ENCODE measurements around the gene HDAC4. TPM values are rescaled to one million over a fixed set of nuclear protein-coding genes. Genes with fewer than 3 reads are reported as not detected.

HDAC4 gene
- polyA plus RNA-seq, 1 donor (not counting 4 experiments of a cell fraction or from before 2014, with no cell fraction given) = 2.9 TPM

DNA sequence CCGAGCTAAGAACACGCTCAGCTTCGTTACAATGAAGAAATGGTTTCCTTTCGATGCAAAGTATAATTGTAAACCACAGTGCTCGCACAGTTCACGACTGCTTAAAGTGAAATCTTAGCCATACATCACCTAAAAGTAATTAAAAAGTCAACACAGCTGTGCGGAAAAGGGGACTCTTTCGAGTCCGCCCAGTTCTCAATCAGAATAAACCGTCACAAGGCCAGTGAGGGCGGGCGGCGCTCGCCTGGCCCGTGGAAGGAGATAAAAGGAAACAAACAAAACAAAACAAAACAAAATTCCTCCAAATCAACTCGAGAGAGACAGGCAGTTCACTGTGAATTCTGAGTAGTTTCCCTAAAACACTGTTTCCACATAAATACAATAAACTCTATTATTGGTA lies 352.1 kb downstream of the HDAC4 start:
- H3K4me3 ChIP-seq (ENCODE audit: control insufficient read depth in 2 of 3, extremely low read depth in 1 of 3, insufficient read depth in 2 of 3, low read depth in 1 of 3, low read length in 3 of 3) = no peak overlapping the region
- no peaks in the 10 kb centered on the region for H3K4me1 ChIP-seq (ENCODE audit: control insufficient read depth, extremely low read depth, insufficient read depth, low read length)
- FAIRE-seq = no peak
- dilution Hi-C loops (cut with MboI; ENCODE audit: extremely low pct_ligation_motif_present, low sequenced_read_pairs) = no loop called here
- no peak for TF ChIP-seq EZH2 (IDR thresholded peaks at IDR 0.05; ENCODE audit: low read length)
- TF ChIP-seq, protein P1, sequence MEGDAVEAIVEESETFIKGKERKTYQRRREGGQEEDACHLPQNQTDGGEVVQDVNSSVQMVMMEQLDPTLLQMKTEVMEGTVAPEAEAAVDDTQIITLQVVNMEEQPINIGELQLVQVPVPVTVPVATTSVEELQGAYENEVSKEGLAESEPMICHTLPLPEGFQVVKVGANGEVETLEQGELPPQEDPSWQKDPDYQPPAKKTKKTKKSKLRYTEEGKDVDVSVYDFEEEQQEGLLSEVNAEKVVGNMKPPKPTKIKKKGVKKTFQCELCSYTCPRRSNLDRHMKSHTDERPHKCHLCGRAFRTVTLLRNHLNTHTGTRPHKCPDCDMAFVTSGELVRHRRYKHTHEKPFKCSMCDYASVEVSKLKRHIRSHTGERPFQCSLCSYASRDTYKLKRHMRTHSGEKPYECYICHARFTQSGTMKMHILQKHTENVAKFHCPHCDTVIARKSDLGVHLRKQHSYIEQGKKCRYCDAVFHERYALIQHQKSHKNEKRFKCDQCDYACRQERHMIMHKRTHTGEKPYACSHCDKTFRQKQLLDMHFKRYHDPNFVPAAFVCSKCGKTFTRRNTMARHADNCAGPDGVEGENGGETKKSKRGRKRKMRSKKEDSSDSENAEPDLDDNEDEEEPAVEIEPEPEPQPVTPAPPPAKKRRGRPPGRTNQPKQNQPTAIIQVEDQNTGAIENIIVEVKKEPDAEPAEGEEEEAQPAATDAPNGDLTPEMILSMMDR (optimal IDR thresholded peaks at IDR 0.05 in 1 of 3, IDR thresholded peaks at IDR 0.05 in 1 of 3, conservative IDR thresholded peaks at IDR 0.05 in 1 of 3; ENCODE audit: extremely low read depth in 1 of 3, insufficient read depth in 2 of 3, low read length in 3 of 3) = no peak
- H3K79me2 ChIP-seq (ENCODE audit: control insufficient read depth, insufficient read depth, low read length) = no peaks in the 10 kb centered on the region
- no peak overlapping the region for H2AFZ ChIP-seq (ENCODE audit: control insufficient read depth, low read length)
- H3K9me1 ChIP-seq (ENCODE audit: control insufficient read depth, extremely low read depth, insufficient read depth, low read length) = no peaks in the 10 kb centered on the region
- H4K20me1 ChIP-seq (ENCODE audit: control insufficient read depth, extremely low read depth, insufficient read depth, low read length) = no peaks in the 10 kb centered on the region
- H3K4me2 ChIP-seq (ENCODE audit: control insufficient read depth, extremely low read depth, insufficient read depth, low read depth, low read length) = no peak overlapping the region
- H3K9ac ChIP-seq (ENCODE audit: control insufficient read depth, extremely low read depth, insufficient read depth, low read length) = no peak overlapping the region
- no peaks in the 10 kb centered on the region for H3K27me3 ChIP-seq (ENCODE audit: control insufficient read depth, extremely low read depth, insufficient read depth, low read length)
- no peaks in the 10 kb centered on the region for H3K36me3 ChIP-seq (ENCODE audit: control insufficient read depth in 2 of 2, extremely low read depth in 1 of 2, insufficient read depth in 2 of 2, low read length in 2 of 2)
- H3K9me3 ChIP-seq (ENCODE audit: control insufficient read depth, low read depth, low read length) = no peaks in the 10 kb centered on the region
- no peak overlapping the region for H3K27ac ChIP-seq (ENCODE audit: control insufficient read depth, insufficient read depth, low read length)
- DNase-seq (ENCODE audit: low read depth, low spot score) = no peak

- H3K27ac ChIP-seq (ENCODE audit: control insufficient read depth, insufficient read depth, low read length) = no peak overlapping the region
- no peak overlapping the region for H3K4me2 ChIP-seq (ENCODE audit: control insufficient read depth, extremely low read depth, insufficient read depth, low read depth, low read length)
- FAIRE-seq = no peak
- H2AFZ ChIP-seq (ENCODE audit: control insufficient read depth, low read length) = no peak overlapping the region
- no peaks in the 10 kb centered on the region for H3K36me3 ChIP-seq (ENCODE audit: control insufficient read depth in 2 of 2, extremely low read depth in 1 of 2, insufficient read depth in 2 of 2, low read length in 2 of 2)
- dilution Hi-C loops (cut with MboI; ENCODE audit: extremely low pct_ligation_motif_present, low sequenced_read_pairs) = no loop called here
- H3K27me3 ChIP-seq (ENCODE audit: control insufficient read depth, extremely low read depth, insufficient read depth, low read length) = no peaks in the 10 kb centered on the region
- no peaks in the 10 kb centered on the region for H3K9me1 ChIP-seq (ENCODE audit: control insufficient read depth, extremely low read depth, insufficient read depth, low read length)
- TF ChIP-seq, protein P1 (optimal IDR thresholded peaks at IDR 0.05 in 1 of 3, IDR thresholded peaks at IDR 0.05 in 1 of 3, conservative IDR thresholded peaks at IDR 0.05 in 1 of 3; ENCODE audit: extremely low read depth in 1 of 3, insufficient read depth in 2 of 3, low read length in 3 of 3) = no peak
- no peak for TF ChIP-seq EZH2 (IDR thresholded peaks at IDR 0.05; ENCODE audit: low read length)
- H3K9me3 ChIP-seq (ENCODE audit: control insufficient read depth, low read depth, low read length) = no peaks in the 10 kb centered on the region
- no peak overlapping the region for H3K4me3 ChIP-seq (ENCODE audit: control insufficient read depth in 2 of 3, extremely low read depth in 1 of 3, insufficient read depth in 2 of 3, low read depth in 1 of 3, low read length in 3 of 3)
- H4K20me1 ChIP-seq (ENCODE audit: control insufficient read depth, extremely low read depth, insufficient read depth, low read length) = no peaks in the 10 kb centered on the region
- no peak overlapping the region for H3K9ac ChIP-seq (ENCODE audit: control insufficient read depth, extremely low read depth, insufficient read depth, low read length)
- no peak for DNase-seq (ENCODE audit: low read depth, low spot score)
- no peaks in the 10 kb centered on the region for H3K79me2 ChIP-seq (ENCODE audit: control insufficient read depth, insufficient read depth, low read length)
- H3K4me1 ChIP-seq (ENCODE audit: control insufficient read depth, extremely low read depth, insufficient read depth, low read length) = no peaks in the 10 kb centered on the region
Measured at GRCh38 chr2:239047861-239048260, 353.0 kb downstream of the HDAC4 start.
